HepG2 (cell line): Measurements from ENCODE around the gene COG1. TPM values are rescaled to one million over a fixed set of nuclear protein-coding genes. Genes with fewer than 3 reads are reported as not detected.
A peak's percentile ranks its signal among the peaks of the same experiment; 100 is the strongest.

Experiments
- AKAP8 ChIP-seq: sonication (generic); formaldehyde crosslinking; IDR thresholded peaks from 2 replicates; pipeline ENCODE4 v1.5.1; 2020; ENCODE audit warnings: mild to moderate bottlenecking, missing genetic modification reagents
- HDAC1 ChIP-seq: sonication (generic); formaldehyde crosslinking; IDR thresholded peaks from 2 replicates; pipeline ENCODE4 v1.5.1; 2020; ENCODE audit warnings: mild to moderate bottlenecking, missing genetic modification reagents
- HOXA9 ChIP-seq: sonication (generic); formaldehyde crosslinking; IDR thresholded peaks from 2 replicates; pipeline ENCODE4 v1.8.1; 2022; ENCODE audit warnings: missing genetic modification reagents, mild to moderate bottlenecking, moderate library complexity, borderline replicate concordance
- MIER3 ChIP-seq: IDR thresholded peaks from 2 replicates; pipeline ENCODE4 v1.6.1; 2016; ENCODE audit warnings: missing compliant biosample characterization, borderline replicate concordance
- PAF1 ChIP-seq: IDR thresholded peaks from 2 replicates; pipeline ENCODE4 v1.6.1; 2016; ENCODE audit warnings: missing genetic modification reagents, missing compliant biosample characterization
- TCF7L2 ChIP-seq: IDR thresholded peaks from 2 replicates; pipeline ENCODE4 v1.6.1; 2011; ENCODE audit warnings: mild to moderate bottlenecking, low read depth, low read length, moderate library complexity
- ZKSCAN5 ChIP-seq: sonication (generic); formaldehyde crosslinking; IDR thresholded peaks from 2 replicates; pipeline ENCODE4 v1.5.1; 2020; ENCODE audit warnings: mild to moderate bottlenecking, missing genetic modification reagents
- ZNF121 ChIP-seq: sonication (generic); formaldehyde crosslinking; IDR thresholded peaks from 2 replicates; pipeline ENCODE4 v1.5.0; 2020; ENCODE audit warnings: mild to moderate bottlenecking, missing genetic modification reagents
- ZNF124 ChIP-seq: sonication (generic); formaldehyde crosslinking; IDR thresholded peaks from 2 replicates; pipeline ENCODE4 v1.4.0; 2020; ENCODE audit warnings: missing genetic modification reagents
- ZNF260 ChIP-seq: sonication (generic); formaldehyde crosslinking; IDR thresholded peaks from 2 replicates; pipeline ENCODE4 v1.4.0; 2020; ENCODE audit warnings: missing genetic modification reagents, low read depth, mild to moderate bottlenecking, borderline replicate concordance
- ZNF678 ChIP-seq: sonication (generic); formaldehyde crosslinking; IDR thresholded peaks from 2 replicates; pipeline ENCODE4 v1.4.0; 2020; ENCODE audit warnings: mild to moderate bottlenecking, missing genetic modification reagents
- ZNF773 ChIP-seq: sonication (generic); formaldehyde crosslinking; IDR thresholded peaks from 2 replicates; pipeline ENCODE4 v1.4.0; 2020; ENCODE audit warnings: missing genetic modification reagents, borderline replicate concordance
- ZNF780A ChIP-seq: sonication (generic); formaldehyde crosslinking; IDR thresholded peaks from 2 replicates; pipeline ENCODE4 v1.8.0; 2022; ENCODE audit warnings: mild to moderate bottlenecking, missing genetic modification reagents, moderate library complexity
- ZNF784 ChIP-seq: sonication (generic); formaldehyde crosslinking; IDR thresholded peaks from 2 replicates; pipeline ENCODE4 v1.5.1; 2020; ENCODE audit warnings: missing genetic modification reagents, mild to moderate bottlenecking, borderline replicate concordance
- polyA plus RNA-seq, 8 experiments: library from polyadenylated mRNA; depleted of rRNA in 3 of 8; stranded (reverse) in 7 of 8; unstranded in 1 of 8; fragments of >200 nt; fragmentation: Illumina TruSeq in 4 of 8; extraction: Trizol in 4 of 8; gene quantifications; 2 replicates each; pipeline versions ENCODE4 v1.2.1 to v1.2.3, GENCODE V29; 2011 to 2016; ENCODE audit warnings: low read depth in 4 of 8, missing spikeins in 1 of 8, mixed read lengths in 1 of 8; ENCODE audit not compliant: insufficient read depth in 1 of 8
- total RNA-seq, 5 experiments: library from RNA; depleted of rRNA; stranded (reverse); fragments of >200 nt; fragmentation: Illumina TruSeq; extraction: Trizol; gene quantifications; 2 replicates each; pipeline ENCODE4 v1.2.3, GENCODE V29; 2016; ENCODE audit warnings: low read depth in 1 of 5
- TF ChIP-seq, protein P1 (sequence below): sonication (generic); formaldehyde crosslinking; IDR thresholded peaks from 2 replicates; pipeline ENCODE4 v1.4.0; 2020; ENCODE audit warnings: mild to moderate bottlenecking, low read depth, missing genetic modification reagents
- TF ChIP-seq, protein P2 (sequence below): sonication (generic); formaldehyde crosslinking; IDR thresholded peaks from 2 replicates; pipeline ENCODE4 v1.5.0; 2020; ENCODE audit warnings: mild to moderate bottlenecking, missing genetic modification reagents
- TF ChIP-seq, protein P3 (sequence below): sonication (generic); formaldehyde crosslinking; IDR thresholded peaks from 2 replicates; pipeline ENCODE4 v1.5.1; 2020; ENCODE audit warnings: mild to moderate bottlenecking, missing genetic modification reagents
- TF ChIP-seq, protein P4 (sequence below): sonication (generic); formaldehyde crosslinking; conservative IDR thresholded peaks from 2 replicates; pipeline ENCODE4 v1.4.0; 2020; ENCODE audit warnings: missing genetic modification reagents

The COG1 gene
- total and polyA plus RNA-seq, 2 of the 13 experiments (the other 11 are each of a cell fraction or from before 2014, with no cell fraction given) = 36.6 to 39.7 TPM

GRCh38 chr17:73231841-73232586 lies 39.2 kb downstream of the COG1 start (continued):
- peak; percentile 75; the same call in 1 of the 2 replicates for TF ChIP-seq ZNF773 (CRISPR knock-in tag)
- no peak for TF ChIP-seq PAF1 (CRISPR knock-in tag)
- TF ChIP-seq MIER3 (CRISPR knock-in tag) = peak; percentile 46; the same call in 1 of the 2 replicates
- TF ChIP-seq, protein P1, sequence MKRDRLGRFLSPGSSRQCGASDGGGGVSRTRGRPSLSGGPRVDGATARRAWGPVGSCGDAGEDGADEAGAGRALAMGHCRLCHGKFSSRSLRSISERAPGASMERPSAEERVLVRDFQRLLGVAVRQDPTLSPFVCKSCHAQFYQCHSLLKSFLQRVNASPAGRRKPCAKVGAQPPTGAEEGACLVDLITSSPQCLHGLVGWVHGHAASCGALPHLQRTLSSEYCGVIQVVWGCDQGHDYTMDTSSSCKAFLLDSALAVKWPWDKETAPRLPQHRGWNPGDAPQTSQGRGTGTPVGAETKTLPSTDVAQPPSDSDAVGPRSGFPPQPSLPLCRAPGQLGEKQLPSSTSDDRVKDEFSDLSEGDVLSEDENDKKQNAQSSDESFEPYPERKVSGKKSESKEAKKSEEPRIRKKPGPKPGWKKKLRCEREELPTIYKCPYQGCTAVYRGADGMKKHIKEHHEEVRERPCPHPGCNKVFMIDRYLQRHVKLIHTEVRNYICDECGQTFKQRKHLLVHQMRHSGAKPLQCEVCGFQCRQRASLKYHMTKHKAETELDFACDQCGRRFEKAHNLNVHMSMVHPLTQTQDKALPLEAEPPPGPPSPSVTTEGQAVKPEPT (CRISPR knock-in tag) = peak; percentile 23; the same call in 1 of the 2 replicates
- no peak; the same call in 1 of the 2 replicates for TF ChIP-seq HOXA9 (CRISPR knock-in tag)
- TF ChIP-seq ZKSCAN5 (CRISPR knock-in tag) = no peak
- TF ChIP-seq TCF7L2 = no peak
- TF ChIP-seq ZNF121 (CRISPR knock-in tag) = no peak
- TF ChIP-seq ZNF780A (CRISPR knock-in tag) = peak; percentile 84
- TF ChIP-seq HDAC1 = peak; percentile 96
- TF ChIP-seq, protein P2, sequence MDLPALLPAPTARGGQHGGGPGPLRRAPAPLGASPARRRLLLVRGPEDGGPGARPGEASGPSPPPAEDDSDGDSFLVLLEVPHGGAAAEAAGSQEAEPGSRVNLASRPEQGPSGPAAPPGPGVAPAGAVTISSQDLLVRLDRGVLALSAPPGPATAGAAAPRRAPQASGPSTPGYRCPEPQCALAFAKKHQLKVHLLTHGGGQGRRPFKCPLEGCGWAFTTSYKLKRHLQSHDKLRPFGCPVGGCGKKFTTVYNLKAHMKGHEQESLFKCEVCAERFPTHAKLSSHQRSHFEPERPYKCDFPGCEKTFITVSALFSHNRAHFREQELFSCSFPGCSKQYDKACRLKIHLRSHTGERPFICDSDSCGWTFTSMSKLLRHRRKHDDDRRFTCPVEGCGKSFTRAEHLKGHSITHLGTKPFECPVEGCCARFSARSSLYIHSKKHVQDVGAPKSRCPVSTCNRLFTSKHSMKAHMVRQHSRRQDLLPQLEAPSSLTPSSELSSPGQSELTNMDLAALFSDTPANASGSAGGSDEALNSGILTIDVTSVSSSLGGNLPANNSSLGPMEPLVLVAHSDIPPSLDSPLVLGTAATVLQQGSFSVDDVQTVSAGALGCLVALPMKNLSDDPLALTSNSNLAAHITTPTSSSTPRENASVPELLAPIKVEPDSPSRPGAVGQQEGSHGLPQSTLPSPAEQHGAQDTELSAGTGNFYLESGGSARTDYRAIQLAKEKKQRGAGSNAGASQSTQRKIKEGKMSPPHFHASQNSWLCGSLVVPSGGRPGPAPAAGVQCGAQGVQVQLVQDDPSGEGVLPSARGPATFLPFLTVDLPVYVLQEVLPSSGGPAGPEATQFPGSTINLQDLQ (CRISPR knock-in tag) = no peak
- TF ChIP-seq, protein P3, sequence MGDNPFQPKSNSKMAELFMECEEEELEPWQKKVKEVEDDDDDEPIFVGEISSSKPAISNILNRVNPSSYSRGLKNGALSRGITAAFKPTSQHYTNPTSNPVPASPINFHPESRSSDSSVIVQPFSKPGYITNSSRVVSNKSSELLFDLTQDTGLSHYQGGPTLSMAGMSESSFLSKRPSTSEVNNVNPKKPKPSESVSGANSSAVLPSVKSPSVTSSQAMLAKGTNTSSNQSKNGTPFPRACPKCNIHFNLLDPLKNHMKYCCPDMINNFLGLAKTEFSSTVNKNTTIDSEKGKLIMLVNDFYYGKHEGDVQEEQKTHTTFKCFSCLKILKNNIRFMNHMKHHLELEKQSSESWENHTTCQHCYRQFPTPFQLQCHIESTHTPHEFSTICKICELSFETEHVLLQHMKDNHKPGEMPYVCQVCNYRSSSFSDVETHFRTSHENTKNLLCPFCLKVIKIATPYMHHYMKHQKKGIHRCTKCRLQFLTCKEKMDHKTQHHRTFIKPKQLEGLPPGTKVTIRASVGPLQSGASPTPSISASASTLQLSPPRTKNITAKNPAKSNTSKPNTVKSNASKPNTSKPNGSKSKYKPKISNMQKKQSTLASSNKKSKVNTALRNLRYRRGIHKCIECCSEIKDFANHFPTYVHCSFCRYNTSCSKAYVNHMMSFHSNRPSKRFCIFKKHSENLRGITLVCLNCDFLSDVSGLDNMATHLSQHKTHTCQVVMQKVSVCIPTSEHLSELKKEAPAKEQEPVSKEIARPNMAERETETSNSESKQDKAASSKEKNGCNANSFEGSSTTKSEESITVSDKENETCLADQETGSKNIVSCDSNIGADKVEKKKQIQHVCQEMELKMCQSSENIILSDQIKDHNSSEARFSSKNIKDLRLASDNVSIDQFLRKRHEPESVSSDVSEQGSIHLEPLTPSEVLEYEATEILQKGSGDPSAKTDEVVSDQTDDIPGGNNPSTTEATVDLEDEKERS (CRISPR knock-in tag) = peak; percentile 87
- TF ChIP-seq AKAP8 = no peak
- TF ChIP-seq ZNF124 (CRISPR knock-in tag) = 0 out of 2 replicates have a peak, but pooled peaks have one; percentile 42
- TF ChIP-seq ZNF260 = 0 out of 2 replicates have a peak, but pooled peaks have one; percentile 63
- peak; percentile 40 for TF ChIP-seq ZNF784
- TF ChIP-seq ZNF678 = no peak
- TF ChIP-seq, protein P4, sequence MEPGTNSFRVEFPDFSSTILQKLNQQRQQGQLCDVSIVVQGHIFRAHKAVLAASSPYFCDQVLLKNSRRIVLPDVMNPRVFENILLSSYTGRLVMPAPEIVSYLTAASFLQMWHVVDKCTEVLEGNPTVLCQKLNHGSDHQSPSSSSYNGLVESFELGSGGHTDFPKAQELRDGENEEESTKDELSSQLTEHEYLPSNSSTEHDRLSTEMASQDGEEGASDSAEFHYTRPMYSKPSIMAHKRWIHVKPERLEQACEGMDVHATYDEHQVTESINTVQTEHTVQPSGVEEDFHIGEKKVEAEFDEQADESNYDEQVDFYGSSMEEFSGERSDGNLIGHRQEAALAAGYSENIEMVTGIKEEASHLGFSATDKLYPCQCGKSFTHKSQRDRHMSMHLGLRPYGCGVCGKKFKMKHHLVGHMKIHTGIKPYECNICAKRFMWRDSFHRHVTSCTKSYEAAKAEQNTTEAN = peak; percentile 50
